GM13976 (cell line): ENCODE data around the gene C10orf143.

Experiments
- DNase-seq: peaks from one replicate; pipeline ENCODE4 v3.0.0; 2012; ENCODE audit warnings: low spot score
- CTCF ChIP-seq: IDR thresholded peaks from 2 replicates; pipeline ENCODE4 v1.5.1; 2012; ENCODE audit warnings: borderline replicate concordance, mild to moderate bottlenecking; ENCODE audit not compliant: insufficient read depth; ENCODE audit errors: extremely low read depth, missing control alignments, control extremely low read depth
- in situ Hi-C: fragments of 300-500 bp; cut with MboI; formaldehyde crosslinking; loops from one replicate; pipeline ENCODE4 v1.12.0; 2022; ENCODE audit warnings: low sequenced_read_pairs, mixed read lengths, inconsistent platforms; ENCODE audit not compliant: unreplicated experiment

Gene C10orf143

GRCh38 chr10:130047336-130047735 is 63.3 kb downstream of the C10orf143 start:
- DNase-seq, result no peak
- in situ Hi-C loops, result no loop called here
- TF ChIP-seq CTCF, result no peak

GRCh38 chr10:130046591-130046990 is 64.0 kb downstream of the C10orf143 start:
- no peak for TF ChIP-seq CTCF
- DNase-seq, result no peak
- in situ Hi-C loops, result no loop called here

GRCh38 chr10:130045801-130046321 is 64.8 kb downstream of the C10orf143 start:
- in situ Hi-C loops, result no loop called here
- no peak for DNase-seq
- no peak for TF ChIP-seq CTCF

GRCh38 chr10:130045091-130045652 is 65.5 kb downstream of the C10orf143 start:
- in situ Hi-C loops, result no loop called here
- no peak for TF ChIP-seq CTCF
- DNase-seq, result no peak

GRCh38 chr10:130044067-130045061 is 66.3 kb downstream of the C10orf143 start:
- no peak for TF ChIP-seq CTCF
- no peak for DNase-seq
- in situ Hi-C loops, result no loop called here

- no peak for DNase-seq
- in situ Hi-C loops, result no loop called here
- TF ChIP-seq CTCF, result no peak
Measured at GRCh38 chr10:130043491-130043890, 67.1 kb downstream of the C10orf143 start.
